Neural cell (in vitro differentiated cells): Measurements from ENCODE around the gene VAX1. TPM values are rescaled to one million over a fixed set of nuclear protein-coding genes. Genes with fewer than 3 reads are reported as not detected.

ENCODE experiments used
- H2AFZ ChIP-seq: fragments of 200-600, 300-800 bp; sonication (generic), shearing (Covaris generic); 2 replicates; pipeline ENCODE4 v1.6.0; 2014; ENCODE audit warnings: low read depth, mild to moderate bottlenecking, antibody characterized with exemption, low read length, moderate library complexity
- H3F3A ChIP-seq: fragments of 200-600 bp; shearing (Covaris generic); 2 replicates; pipeline ENCODE4 v1.6.1; 2016; ENCODE audit warnings: mild to moderate bottlenecking, moderate library complexity, mixed read lengths, antibody characterized with exemption, low read length; ENCODE audit not compliant: insufficient read depth, poor library complexity, severe bottlenecking
- H3K27ac ChIP-seq: fragments of 200-600, 300-800 bp; sonication (generic), shearing (Covaris generic); 2 replicates; pipeline ENCODE4 v1.5.1; 2014; ENCODE audit warnings: mild to moderate bottlenecking, low read length, moderate library complexity
- H3K27me3 ChIP-seq: fragments of 300-800, 200-600 bp; sonication (generic), shearing (Covaris generic); 2 replicates; pipeline ENCODE4 v1.6.0; 2014; ENCODE audit warnings: mild to moderate bottlenecking, low read depth, low read length, moderate library complexity; ENCODE audit not compliant: insufficient read depth
- H3K36me3 ChIP-seq: fragments of 300-800, 200-600 bp; sonication (generic), shearing (Covaris generic); 2 replicates; pipeline ENCODE4 v1.5.1; 2014; ENCODE audit warnings: mild to moderate bottlenecking, antibody characterized with exemption, low read length, moderate library complexity; ENCODE audit not compliant: insufficient read depth
- H3K4me2 ChIP-seq: fragments of 300-800, 200-600 bp; sonication (generic), shearing (Covaris generic); 2 replicates; pipeline ENCODE4 v1.6.0; 2014; ENCODE audit warnings: mild to moderate bottlenecking, low read length
- H3K4me3 ChIP-seq: fragments of 300-800, 200-600 bp; sonication (generic), shearing (Covaris generic); 2 replicates; pipeline ENCODE4 v1.5.1; 2014; ENCODE audit warnings: mild to moderate bottlenecking, low read length, moderate library complexity
- H3K79me2 ChIP-seq: fragments of 200-600 bp; shearing (Covaris generic); replicated peaks from 2 replicates; pipeline ENCODE4 v1.6.0; 2014; ENCODE audit warnings: mild to moderate bottlenecking, low read length, moderate library complexity; ENCODE audit not compliant: insufficient read depth
- H3K9ac ChIP-seq: fragments of 300-800, 200-600 bp; sonication (generic), shearing (Covaris generic); 2 replicates; pipeline ENCODE4 v1.6.1; 2016; ENCODE audit warnings: mild to moderate bottlenecking, low read length, mixed read lengths
- H3K9me2 ChIP-seq: fragments of 200-600 bp; shearing (Covaris generic); 2 replicates; pipeline ENCODE4 v1.6.1; 2016; ENCODE audit warnings: mild to moderate bottlenecking, low read length, mixed read lengths; ENCODE audit not compliant: insufficient read depth
- H3K9me3 ChIP-seq: fragments of 200-600, 300-800 bp; sonication (generic), shearing (Covaris generic); 2 replicates; pipeline ENCODE4 v1.6.1; 2016; ENCODE audit warnings: mild to moderate bottlenecking, mixed run types, low read length, moderate library complexity, mixed read lengths
- H4K20me1 ChIP-seq: fragments of 200-600 bp; shearing (Covaris generic); 2 replicates; pipeline ENCODE4 v1.6.1; 2016; ENCODE audit warnings: mild to moderate bottlenecking, mixed run types; ENCODE audit not compliant: insufficient read depth
- EP300 ChIP-seq: fragments of 450-650 bp; conservative IDR thresholded peaks from 2 replicates; pipeline ENCODE4 v1.6.1; 2014; ENCODE audit warnings: antibody characterized with exemption, mild to moderate bottlenecking, moderate library complexity; ENCODE audit not compliant: poor library complexity, severe bottlenecking
- EZH2 ChIP-seq: fragments of 200-600, 300-800 bp; shearing (Covaris generic), sonication (generic); IDR thresholded peaks from 2 replicates; pipeline ENCODE4 v1.6.1; 2014; ENCODE audit warnings: antibody characterized with exemption, low read length, borderline replicate concordance, mild to moderate bottlenecking; ENCODE audit not compliant: insufficient read depth, poor library complexity, severe bottlenecking
- MXI1 ChIP-seq: fragments of 450-650 bp; conservative IDR thresholded peaks from 2 replicates; pipeline ENCODE4 v1.6.1; 2014; ENCODE audit warnings: antibody characterized with exemption, mild to moderate bottlenecking; ENCODE audit not compliant: poor library complexity, severe bottlenecking
- POLR2AphosphoS5 ChIP-seq: IDR thresholded peaks from 2 replicates; pipeline ENCODE4 v1.6.1; 2012
- RAD21 ChIP-seq: fragments of 450-650 bp; conservative IDR thresholded peaks from 2 replicates; pipeline ENCODE4 v1.6.1; 2014; ENCODE audit warnings: antibody characterized with exemption, mild to moderate bottlenecking, moderate library complexity
- SMC3 ChIP-seq: fragments of 450-650 bp; conservative IDR thresholded peaks from 2 replicates; pipeline ENCODE4 v1.6.1; 2014; ENCODE audit warnings: antibody characterized with exemption, mild to moderate bottlenecking, moderate library complexity; ENCODE audit not compliant: poor library complexity
- TAF1 ChIP-seq: IDR thresholded peaks from 2 replicates; pipeline ENCODE4 v1.6.1; 2012; ENCODE audit warnings: low read depth
- polyA plus RNA-seq: library from polyadenylated mRNA; depleted of rRNA; stranded (reverse); fragments of >200 nt; gene quantifications from 2 replicates; pipeline ENCODE4 v1.2.3, GENCODE V29; 2014
- TF ChIP-seq, protein P1 (sequence below): fragments of 450-650 bp; IDR thresholded peaks from 2 replicates; pipeline ENCODE4 v1.5.1; 2014; ENCODE audit warnings: antibody characterized with exemption, mild to moderate bottlenecking, moderate library complexity; ENCODE audit not compliant: poor library complexity, severe bottlenecking
- TF ChIP-seq, protein P2 (sequence below): IDR thresholded peaks from 2 replicates; pipeline ENCODE4 v1.6.1; 2012; ENCODE audit warnings: borderline replicate concordance

The VAX1 gene
- polyA plus RNA-seq, 1 donor from 2014 or later = 0.63 TPM

DNA sequence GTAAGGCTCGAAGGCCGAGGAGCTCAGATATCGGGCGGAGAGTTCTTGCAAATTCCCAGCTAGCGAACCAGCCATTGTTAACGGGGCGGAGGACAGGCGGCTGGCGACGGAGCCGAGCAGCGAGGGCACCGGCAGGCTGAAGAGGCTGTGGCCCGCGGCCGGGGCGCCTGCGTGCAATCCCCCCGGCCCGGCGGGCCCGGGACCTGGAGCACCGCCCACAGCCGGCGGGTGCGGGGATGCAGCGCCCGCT is 4.1 kb downstream of the VAX1 start:
- H3F3A ChIP-seq = no peaks in the 10 kb centered on the region
- TF ChIP-seq, protein P1, sequence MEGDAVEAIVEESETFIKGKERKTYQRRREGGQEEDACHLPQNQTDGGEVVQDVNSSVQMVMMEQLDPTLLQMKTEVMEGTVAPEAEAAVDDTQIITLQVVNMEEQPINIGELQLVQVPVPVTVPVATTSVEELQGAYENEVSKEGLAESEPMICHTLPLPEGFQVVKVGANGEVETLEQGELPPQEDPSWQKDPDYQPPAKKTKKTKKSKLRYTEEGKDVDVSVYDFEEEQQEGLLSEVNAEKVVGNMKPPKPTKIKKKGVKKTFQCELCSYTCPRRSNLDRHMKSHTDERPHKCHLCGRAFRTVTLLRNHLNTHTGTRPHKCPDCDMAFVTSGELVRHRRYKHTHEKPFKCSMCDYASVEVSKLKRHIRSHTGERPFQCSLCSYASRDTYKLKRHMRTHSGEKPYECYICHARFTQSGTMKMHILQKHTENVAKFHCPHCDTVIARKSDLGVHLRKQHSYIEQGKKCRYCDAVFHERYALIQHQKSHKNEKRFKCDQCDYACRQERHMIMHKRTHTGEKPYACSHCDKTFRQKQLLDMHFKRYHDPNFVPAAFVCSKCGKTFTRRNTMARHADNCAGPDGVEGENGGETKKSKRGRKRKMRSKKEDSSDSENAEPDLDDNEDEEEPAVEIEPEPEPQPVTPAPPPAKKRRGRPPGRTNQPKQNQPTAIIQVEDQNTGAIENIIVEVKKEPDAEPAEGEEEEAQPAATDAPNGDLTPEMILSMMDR = no peak
- no peak for TF ChIP-seq MXI1
- TF ChIP-seq, protein P2, sequence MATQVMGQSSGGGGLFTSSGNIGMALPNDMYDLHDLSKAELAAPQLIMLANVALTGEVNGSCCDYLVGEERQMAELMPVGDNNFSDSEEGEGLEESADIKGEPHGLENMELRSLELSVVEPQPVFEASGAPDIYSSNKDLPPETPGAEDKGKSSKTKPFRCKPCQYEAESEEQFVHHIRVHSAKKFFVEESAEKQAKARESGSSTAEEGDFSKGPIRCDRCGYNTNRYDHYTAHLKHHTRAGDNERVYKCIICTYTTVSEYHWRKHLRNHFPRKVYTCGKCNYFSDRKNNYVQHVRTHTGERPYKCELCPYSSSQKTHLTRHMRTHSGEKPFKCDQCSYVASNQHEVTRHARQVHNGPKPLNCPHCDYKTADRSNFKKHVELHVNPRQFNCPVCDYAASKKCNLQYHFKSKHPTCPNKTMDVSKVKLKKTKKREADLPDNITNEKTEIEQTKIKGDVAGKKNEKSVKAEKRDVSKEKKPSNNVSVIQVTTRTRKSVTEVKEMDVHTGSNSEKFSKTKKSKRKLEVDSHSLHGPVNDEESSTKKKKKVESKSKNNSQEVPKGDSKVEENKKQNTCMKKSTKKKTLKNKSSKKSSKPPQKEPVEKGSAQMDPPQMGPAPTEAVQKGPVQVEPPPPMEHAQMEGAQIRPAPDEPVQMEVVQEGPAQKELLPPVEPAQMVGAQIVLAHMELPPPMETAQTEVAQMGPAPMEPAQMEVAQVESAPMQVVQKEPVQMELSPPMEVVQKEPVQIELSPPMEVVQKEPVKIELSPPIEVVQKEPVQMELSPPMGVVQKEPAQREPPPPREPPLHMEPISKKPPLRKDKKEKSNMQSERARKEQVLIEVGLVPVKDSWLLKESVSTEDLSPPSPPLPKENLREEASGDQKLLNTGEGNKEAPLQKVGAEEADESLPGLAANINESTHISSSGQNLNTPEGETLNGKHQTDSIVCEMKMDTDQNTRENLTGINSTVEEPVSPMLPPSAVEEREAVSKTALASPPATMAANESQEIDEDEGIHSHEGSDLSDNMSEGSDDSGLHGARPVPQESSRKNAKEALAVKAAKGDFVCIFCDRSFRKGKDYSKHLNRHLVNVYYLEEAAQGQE = no peak
- no peak for TF ChIP-seq EZH2
- no peak for TF ChIP-seq TAF1
- TF ChIP-seq RAD21 = no peak
- no peak for TF ChIP-seq SMC3
- TF ChIP-seq POLR2AphosphoS5 = no peak
- TF ChIP-seq EP300 = no peak
- H3K36me3 ChIP-seq = no peaks in the 10 kb centered on the region
- H3K4me2 ChIP-seq = no peak overlapping the region
- no peak overlapping the region for H3K27ac ChIP-seq
- peaks cover 67% of the 10 kb centered on the region for H3K79me2 ChIP-seq
- no peaks in the 10 kb centered on the region for H4K20me1 ChIP-seq
- H3K9ac ChIP-seq = peak overlapping the region; percentile 23
- no peaks in the 10 kb centered on the region for H3K9me3 ChIP-seq
- peak overlapping the region; percentile 52 for H3K4me3 ChIP-seq
- no peak overlapping the region for H2AFZ ChIP-seq
- H3K9me2 ChIP-seq = no peaks in the 10 kb centered on the region
- peaks cover 94% of the 10 kb centered on the region for H3K27me3 ChIP-seq

DNA sequence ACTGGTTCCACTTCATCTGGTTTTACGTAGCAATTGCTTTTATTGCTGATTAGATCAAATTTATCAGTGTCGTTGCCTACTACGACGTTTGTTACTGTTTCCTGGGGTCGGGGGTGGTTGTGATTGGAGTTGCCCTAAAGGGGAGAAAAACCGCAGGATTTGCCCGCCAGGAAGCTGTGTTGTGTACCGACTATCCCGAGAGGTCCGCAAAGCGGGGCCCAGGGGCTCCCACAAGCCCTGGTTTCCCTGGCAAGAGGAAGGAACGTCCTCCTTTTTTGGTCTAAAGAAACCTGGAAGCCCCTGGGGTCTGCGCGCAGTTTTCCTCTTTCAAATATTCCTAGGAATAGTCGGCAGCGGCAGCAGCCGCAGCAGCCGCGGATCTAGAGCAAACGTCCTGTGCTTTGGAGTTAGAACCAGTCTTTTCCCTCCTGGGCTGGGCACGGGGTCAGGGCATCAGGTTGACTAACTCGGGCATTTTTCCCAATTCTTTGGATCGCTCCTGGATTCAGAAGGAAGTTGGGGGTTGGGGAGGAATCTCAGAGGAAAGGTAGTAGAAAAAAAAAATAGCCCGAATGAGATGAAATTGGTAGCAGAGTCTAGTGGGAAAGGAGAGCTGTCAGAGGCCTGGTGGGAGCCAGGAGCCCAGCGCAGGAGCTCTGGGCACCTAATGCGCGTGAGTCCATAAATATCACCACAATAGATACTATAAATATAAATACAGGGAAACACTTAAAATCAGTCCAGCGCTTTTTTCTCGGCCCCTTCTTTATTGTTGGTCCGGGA is 4.6 kb downstream of the VAX1 start:
- no peaks in the 10 kb centered on the region for H3K36me3 ChIP-seq
- H3F3A ChIP-seq = no peaks in the 10 kb centered on the region
- TF ChIP-seq, protein P2 = peak; percentile 76
- TF ChIP-seq TAF1 = no peak
- no peak overlapping the region for H3K27ac ChIP-seq
- H3K9me2 ChIP-seq = no peaks in the 10 kb centered on the region
- H3K4me2 ChIP-seq = no peak overlapping the region
- H3K9ac ChIP-seq = peak overlapping the region; percentile 23
- peaks cover 66% of the 10 kb centered on the region for H3K79me2 ChIP-seq
- no peak overlapping the region for H2AFZ ChIP-seq
- no peaks in the 10 kb centered on the region for H4K20me1 ChIP-seq
- peak overlapping the region; percentile 52 for H3K4me3 ChIP-seq
- H3K27me3 ChIP-seq = peaks cover 93% of the 10 kb centered on the region
- H3K9me3 ChIP-seq = no peaks in the 10 kb centered on the region
